DOHH2 (cell line): ENCODE data around the gene FAM168B.

Source experiments
- H3F3A ChIP-seq: fragments of 200-600 bp; sonication (generic), shearing (Covaris generic); 2 replicates; pipeline ENCODE4 v1.6.0; 2016; ENCODE audit warnings: antibody characterized with exemption, mild to moderate bottlenecking; ENCODE audit not compliant: control insufficient read depth, insufficient read depth
- H3K27ac ChIP-seq: fragments of 200-600 bp; sonication (generic); 2 replicates; pipeline ENCODE4 v1.5.1; 2014; ENCODE audit warnings: low read depth, mild to moderate bottlenecking, low read length, moderate library complexity
- H3K27me3 ChIP-seq: fragments of 200-600 bp; sonication (generic); 2 replicates; pipeline ENCODE4 v1.6.1; 2014; ENCODE audit warnings: mild to moderate bottlenecking, low read length, mixed read lengths; ENCODE audit not compliant: control insufficient read depth
- H3K36me3 ChIP-seq: fragments of 200-600 bp; sonication (generic); 2 replicates; pipeline ENCODE4 v1.6.1; 2014; ENCODE audit warnings: mild to moderate bottlenecking, low read length, moderate library complexity, mixed read lengths; ENCODE audit not compliant: control insufficient read depth
- H3K4me1 ChIP-seq: fragments of 200-600 bp; sonication (generic); 2 replicates; pipeline ENCODE4 v1.6.1; 2014; ENCODE audit warnings: mild to moderate bottlenecking, low read length, mixed read lengths; ENCODE audit not compliant: control insufficient read depth
- H3K4me2 ChIP-seq: fragments of 200-600 bp; sonication (generic); 2 replicates; pipeline ENCODE4 v1.6.0; 2014; ENCODE audit warnings: mild to moderate bottlenecking, low read length, moderate library complexity
- H3K4me3 ChIP-seq: fragments of 200-600 bp; sonication (generic); 2 replicates; pipeline ENCODE4 v1.5.1; 2014; ENCODE audit warnings: mild to moderate bottlenecking, low read length, mixed read lengths
- H3K79me2 ChIP-seq: fragments of 200-600 bp; sonication (generic); 2 replicates; pipeline ENCODE4 v1.6.1; 2014; ENCODE audit warnings: mild to moderate bottlenecking, low read length, mixed read lengths; ENCODE audit not compliant: control insufficient read depth
- H3K9me2 ChIP-seq: fragments of 200-600 bp; sonication (generic); replicated peaks from 2 replicates; pipeline ENCODE4 v1.6.1; 2014; ENCODE audit warnings: mild to moderate bottlenecking, low read length, mixed read lengths; ENCODE audit not compliant: control insufficient read depth
- H3K9me3 ChIP-seq: fragments of 200-600 bp; sonication (generic); 2 replicates; pipeline ENCODE4 v1.6.1; 2014; ENCODE audit warnings: antibody characterized with exemption, low read length, mixed read lengths; ENCODE audit not compliant: control insufficient read depth, insufficient read depth
- H4K20me1 ChIP-seq: fragments of 200-600 bp; sonication (generic); 2 replicates; pipeline ENCODE4 v1.6.0; 2014; ENCODE audit warnings: low read depth, mild to moderate bottlenecking, antibody characterized with exemption, low read length, moderate library complexity; ENCODE audit not compliant: control insufficient read depth, insufficient read depth
- CTCF ChIP-seq: fragments of 200-600 bp; sonication (generic); IDR thresholded peaks from one replicate; pipeline ENCODE4 v1.5.1; 2014; ENCODE audit warnings: antibody characterized with exemption, mild to moderate bottlenecking, low read depth, low read length; ENCODE audit not compliant: poor library complexity, severe bottlenecking
- EZH2phosphoT487 ChIP-seq: fragments of 200-600 bp; sonication (generic); IDR thresholded peaks from 2 replicates; pipeline ENCODE4 v1.6.1; 2017; ENCODE audit warnings: borderline replicate concordance, mild to moderate bottlenecking, antibody characterized with exemption, low read length, moderate library complexity, mixed read lengths

Gene FAM168B

GRCh38 chr2:131035826-131036231, 57.4 kb downstream of the FAM168B start:
- Histone ChIP-seq H4K20me1 (no peaks in the 10 kb centered on the region), H3K36me3 (no peaks in the 10 kb centered on the region), H3K4me2 (no peak overlapping the region), H3K27me3 (no peaks in the 10 kb centered on the region), H3K4me1 (no peaks in the 10 kb centered on the region), H3F3A (no peaks in the 10 kb centered on the region), H3K9me2 (no peaks in the 10 kb centered on the region), H3K9me3 (no peaks in the 10 kb centered on the region), H3K4me3 (no peak overlapping the region), H3K79me2 (no peaks in the 10 kb centered on the region), H3K27ac (no peak overlapping the region)
- no peak for TF ChIP-seq CTCF

- no peaks in the 10 kb centered on the region for H3K4me1 ChIP-seq
- TF ChIP-seq CTCF, result no peak
- no peak for TF ChIP-seq EZH2phosphoT487
- H3K27me3 ChIP-seq, result no peaks in the 10 kb centered on the region
- H3F3A ChIP-seq, result no peaks in the 10 kb centered on the region
- H3K36me3 ChIP-seq, result no peaks in the 10 kb centered on the region
- H3K4me2 ChIP-seq, result no peak overlapping the region
- no peak overlapping the region for H3K4me3 ChIP-seq
- no peak overlapping the region for H3K27ac ChIP-seq
- H3K9me2 ChIP-seq, result no peaks in the 10 kb centered on the region
- H3K9me3 ChIP-seq, result no peaks in the 10 kb centered on the region
- H3K79me2 ChIP-seq, result no peaks in the 10 kb centered on the region
- no peaks in the 10 kb centered on the region for H4K20me1 ChIP-seq
These were observed 58.0 kb downstream of the FAM168B start for GRCh38 chr2:131035112-131035825.

GRCh38 chr2:131034122-131035051, 58.9 kb downstream of the FAM168B start:
- Histone ChIP-seq H4K20me1 (no peaks in the 10 kb centered on the region), H3K27me3 (no peaks in the 10 kb centered on the region; the same call in 1 of the 2 replicates), H3K4me1 (no peaks in the 10 kb centered on the region), H3K4me3 (no peak overlapping the region), H3K9me2 (no peaks in the 10 kb centered on the region), H3K27ac (no peak overlapping the region), H3K9me3 (no peaks in the 10 kb centered on the region), H3K36me3 (no peaks in the 10 kb centered on the region), H3F3A (no peaks in the 10 kb centered on the region), H3K4me2 (no peak overlapping the region), H3K79me2 (no peaks in the 10 kb centered on the region)
- TF ChIP-seq EZH2phosphoT487 (no peak), CTCF (no peak)
